ENCODE results near the gene CES1.
"Not testable (repeated sequence)": the region's sequence is repeated elsewhere in the genome, so short reads cannot be mapped to it uniquely, and the experiment has no call there.

Gene CES1

GRCh38 chr16:55832773-55833691, at the start of gene CES1:
TSS of gene CES1 (minus strand) at chr16:55833096. CDS start at chr16:55833055, 41 bp downstream.
- DNase-seq (ENCODE audit: low read depth in 2 of 2), result no peak

- DNase-seq (ENCODE audit: low read depth in 2 of 2), result no peak
Measured at GRCh38 chr16:55876854-55877253, 44.0 kb upstream of the CES1 start.

DNA sequence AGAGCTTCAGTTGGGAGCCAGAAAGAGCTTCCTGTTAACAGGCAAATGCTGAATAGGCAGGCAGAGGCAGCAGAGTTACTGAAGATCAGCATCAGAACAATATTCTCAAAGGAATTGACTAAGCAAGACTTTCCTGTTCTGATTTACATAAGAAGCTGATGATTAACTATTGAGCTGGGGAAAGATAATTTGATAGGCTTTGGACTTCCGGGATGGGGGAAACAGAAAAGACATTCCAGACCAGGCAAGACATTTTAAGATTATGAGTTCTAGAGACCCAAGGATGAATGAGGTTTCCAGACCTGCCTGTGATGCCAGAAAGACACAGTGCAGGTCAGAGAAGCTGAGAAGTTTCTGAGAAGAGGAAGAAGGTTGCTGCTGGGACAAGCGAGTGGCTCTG, 42.4 kb upstream of the CES1 start, which contains the start of gene CES5A:
CES5A (minus strand) TSS at position 101 of the 400 bp plus-strand sequence. CDS start 152 bp downstream, outside the sequence.
- no peak for DNase-seq (ENCODE audit: low read depth in 2 of 2)

- DNase-seq (ENCODE audit: low read depth in 2 of 2), result no peak
Measured at GRCh38 chr16:55873122-55873521, 40.2 kb upstream of the CES1 start.

DNA sequence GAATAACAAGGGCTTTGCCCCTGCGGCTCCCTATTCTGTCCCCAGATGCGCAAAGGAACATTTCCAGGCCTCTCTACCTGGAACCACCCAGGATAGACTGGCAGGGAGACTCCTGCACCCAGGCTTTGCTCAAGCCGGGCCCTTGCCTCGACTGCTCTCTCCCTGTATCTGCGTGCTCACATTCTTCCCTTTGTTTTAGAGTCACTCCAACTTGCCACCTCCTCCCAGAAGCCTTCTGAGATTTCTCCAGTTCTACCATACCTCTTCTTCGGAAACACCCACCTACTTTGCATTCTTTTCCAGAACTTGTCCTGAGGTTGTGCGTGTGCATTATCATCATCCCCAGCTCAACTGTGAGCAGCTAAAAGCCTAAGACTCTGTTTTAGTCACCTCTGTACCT, 39.2 kb upstream of the CES1 start:
- DNase-seq (ENCODE audit: low read depth in 2 of 2), result no peak

- DNase-seq (ENCODE audit: low read depth in 2 of 2), result no peak
Measured at GRCh38 chr16:55871411-55872038, 38.6 kb upstream of the CES1 start.

GRCh38 chr16:55868980-55869379, 36.1 kb upstream of the CES1 start:
- DNase-seq (ENCODE audit: low read depth in 2 of 2), result no peak

GRCh38 chr16:55868137-55868536, 35.2 kb upstream of the CES1 start:
- DNase-seq (ENCODE audit: low read depth in 2 of 2), result no peak

DNA sequence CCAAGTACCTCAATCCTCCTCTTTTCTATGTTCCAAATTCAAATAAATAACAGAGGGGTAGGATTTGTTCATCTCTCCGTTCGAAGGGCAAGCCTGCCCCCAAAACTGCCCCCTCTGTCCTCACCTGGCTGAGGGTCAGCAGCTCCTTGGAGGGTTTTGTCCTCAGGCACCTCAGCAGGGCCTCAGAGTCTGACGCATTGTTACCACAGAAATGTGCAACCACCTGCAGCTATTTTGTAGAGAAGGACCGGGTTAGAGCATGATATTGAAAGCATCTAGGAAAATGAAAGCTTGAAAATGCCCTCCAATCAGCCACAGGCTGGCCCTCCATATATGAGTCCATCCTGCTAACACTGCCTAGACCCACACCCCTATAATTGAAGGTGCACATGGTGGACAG, 28.4 kb upstream of the CES1 start:
- no peak for DNase-seq (ENCODE audit: low read depth in 2 of 2)

DNA sequence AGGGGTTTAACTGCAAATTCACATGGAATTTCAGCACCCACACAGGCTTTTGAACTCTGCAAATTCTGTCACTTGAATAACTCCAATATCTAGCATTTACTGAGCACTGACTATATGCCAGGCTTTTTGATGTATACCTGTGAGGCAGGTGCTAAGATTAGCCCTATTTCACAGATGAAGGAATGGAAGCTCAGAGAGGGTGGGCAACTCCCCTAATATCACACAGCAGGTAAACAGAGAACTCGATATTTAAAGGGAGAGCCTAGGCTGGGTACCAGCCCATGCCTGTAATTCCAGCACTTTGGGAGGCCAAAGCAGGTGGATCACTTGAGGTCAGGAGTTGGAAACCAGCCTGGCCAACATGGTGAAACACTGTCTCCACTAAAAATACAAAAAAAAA, 24.8 kb upstream of the CES1 start:
- DNase-seq (ENCODE audit: low read depth in 2 of 2), result not testable (repeated sequence)

- DNase-seq (ENCODE audit: low read depth in 2 of 2), result no peak
Measured at GRCh38 chr16:55856950-55857349, 24.1 kb upstream of the CES1 start.

- no peak for DNase-seq (ENCODE audit: low read depth in 2 of 2)
Measured at GRCh38 chr16:55853114-55853513, 20.2 kb upstream of the CES1 start.

DNA sequence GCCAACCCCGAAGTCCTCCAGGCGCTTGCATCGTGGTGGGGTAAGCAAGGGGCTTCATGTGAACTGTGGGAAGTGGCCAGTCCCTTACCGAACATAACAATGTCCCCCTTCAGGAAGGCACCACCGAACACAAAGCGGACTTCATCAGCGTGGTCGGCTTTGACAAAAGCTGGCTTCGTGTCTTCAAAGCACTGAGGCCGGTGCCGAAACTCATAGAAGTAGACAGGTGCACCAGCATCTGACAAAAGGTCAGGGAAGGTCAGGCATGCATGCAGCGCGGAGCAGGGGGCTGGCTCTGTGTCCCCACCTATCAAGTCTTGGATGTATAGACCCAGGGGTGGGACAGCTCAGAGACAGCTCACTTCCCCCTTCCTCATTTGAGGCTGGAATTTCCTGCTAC, 16.6 kb upstream of the CES1 start:
- DNase-seq (ENCODE audit: low read depth in 2 of 2), result no peak

- no peak for DNase-seq (ENCODE audit: low read depth in 2 of 2)
Measured at GRCh38 chr16:55846598-55847346, 13.9 kb upstream of the CES1 start.

DNA sequence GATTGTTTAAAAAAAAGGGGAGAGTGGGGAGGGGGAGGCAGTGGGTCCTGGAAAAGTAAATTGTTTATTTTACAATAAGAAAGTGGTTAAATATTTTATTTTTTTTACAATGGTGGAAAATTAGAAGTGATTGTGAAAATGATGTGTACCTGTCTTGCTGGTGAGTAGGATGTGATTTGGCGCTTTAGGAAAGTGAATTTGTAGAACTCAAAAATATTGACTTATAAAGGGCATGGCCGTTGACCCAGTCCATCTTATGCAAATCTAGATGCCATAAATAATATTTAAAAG, 10.2 kb upstream of the CES1 start:
- no peak for DNase-seq (ENCODE audit: low read depth in 2 of 2)

DNA sequence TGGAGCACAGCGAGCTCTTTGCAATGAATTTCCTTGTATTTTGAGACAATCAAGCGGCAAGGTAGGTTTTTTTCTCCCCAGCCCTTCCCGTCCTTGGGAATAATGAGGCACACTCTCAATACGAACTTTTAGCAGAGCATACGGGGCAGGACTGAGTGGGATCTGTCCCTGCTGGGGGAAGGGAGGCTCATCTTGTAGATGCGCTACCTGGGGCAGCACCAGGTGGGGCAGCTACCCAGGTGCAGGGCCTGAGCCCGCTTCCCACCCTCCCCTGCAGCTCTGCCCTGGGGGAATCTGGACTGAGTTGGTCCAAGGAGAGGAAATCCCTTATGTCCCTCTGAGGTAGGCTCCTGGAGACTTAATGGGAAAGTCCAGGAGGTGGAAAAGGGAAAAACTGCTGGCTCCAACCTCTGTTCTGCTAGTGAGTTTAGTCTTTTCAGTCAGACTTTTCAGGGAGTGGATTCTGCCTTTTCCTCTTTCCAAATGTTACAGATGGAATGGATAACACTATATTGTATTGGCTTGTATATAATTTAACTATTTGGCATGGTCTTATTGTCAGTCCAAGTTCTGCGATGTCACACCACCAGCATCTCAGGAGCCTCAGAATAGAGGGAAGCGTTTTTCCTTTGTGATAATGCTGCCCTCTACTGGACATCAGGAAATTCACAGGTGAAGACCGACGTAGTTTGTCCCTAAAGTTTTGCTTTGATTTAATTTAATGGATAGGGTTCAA, 9.6 kb upstream of the CES1 start:
- no peak for DNase-seq (ENCODE audit: low read depth in 2 of 2)

DNA sequence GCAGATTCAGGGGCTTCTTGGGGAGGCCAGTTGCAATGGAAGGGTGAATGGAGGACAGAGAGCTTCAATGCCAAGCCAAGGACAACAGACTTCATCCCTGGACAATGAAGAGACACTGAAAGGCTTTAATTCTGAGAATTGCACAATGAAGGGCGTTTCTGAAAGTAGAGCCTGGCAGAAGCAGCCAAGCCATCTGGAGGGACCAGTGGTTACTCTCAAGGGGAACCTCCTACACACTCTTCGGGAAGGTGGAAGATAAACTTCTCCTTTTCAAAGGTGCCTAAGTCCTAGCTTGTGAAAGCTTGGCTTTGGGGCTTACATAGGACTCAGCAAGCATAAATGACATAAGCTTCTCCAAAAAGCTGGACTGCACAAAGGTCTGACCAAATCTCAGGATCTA, 6.2 kb upstream of the CES1 start:
- DNase-seq (ENCODE audit: low read depth in 2 of 2), result no peak

GRCh38 chr16:55836158-55836611, 3.3 kb upstream of the CES1 start:
- DNase-seq (ENCODE audit: low read depth in 2 of 2), result no peak

DNA sequence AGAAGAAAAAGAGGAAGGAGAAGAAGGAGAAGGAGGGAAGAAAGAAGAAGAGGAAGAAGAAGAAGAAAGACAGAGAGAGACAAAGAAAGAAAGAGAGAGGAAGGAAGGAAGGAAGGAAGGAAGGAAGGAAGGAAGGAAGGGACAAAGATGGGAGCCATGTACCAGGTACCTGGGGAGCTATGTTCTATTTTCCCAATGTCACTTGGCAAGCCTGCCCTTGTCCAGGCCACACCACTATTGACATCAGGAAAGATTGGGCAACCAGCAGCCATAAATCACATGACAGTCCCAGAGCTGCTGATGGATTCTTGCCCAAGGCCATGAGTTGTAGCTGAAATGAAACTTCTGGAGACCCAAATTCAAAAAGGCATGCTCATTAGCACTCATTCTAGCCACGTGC, 2.7 kb upstream of the CES1 start:
- no peak for DNase-seq (ENCODE audit: low read depth in 2 of 2)

DNA sequence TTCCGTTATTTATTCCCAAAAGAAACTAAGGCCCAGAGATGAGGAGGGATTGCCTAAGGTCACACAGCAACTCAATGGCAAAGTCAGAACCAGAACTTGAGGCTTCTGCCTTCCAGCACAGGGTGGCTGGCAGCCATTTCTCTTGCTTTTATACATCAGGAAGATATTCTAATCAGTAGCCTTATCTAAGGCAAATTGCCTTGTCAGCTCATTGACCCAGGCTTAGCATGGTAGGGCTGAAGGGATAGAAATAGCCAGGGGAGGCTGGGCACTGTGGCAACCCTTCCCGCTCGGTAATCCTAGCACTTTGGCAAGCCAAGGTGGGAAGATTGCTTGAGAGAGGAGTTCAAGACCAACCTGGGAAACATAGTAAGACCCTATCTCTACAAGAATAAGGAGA, 2.3 kb upstream of the CES1 start:
- not testable (repeated sequence) for DNase-seq (ENCODE audit: low read depth in 2 of 2)

- DNase-seq (ENCODE audit: low read depth in 2 of 2), result no peak
Measured at GRCh38 chr16:55834049-55834448, 1.2 kb upstream of the CES1 start.

- DNase-seq (ENCODE audit: low read depth in 2 of 2), result no peak
Measured at GRCh38 chr16:55832425-55832772, 497 bp downstream of the CES1 start.
